Immature natural killer cell (primary cell): Measurements from ENCODE around the gene NIBAN1. TPM values are rescaled to one million over a fixed set of nuclear protein-coding genes. Genes with fewer than 3 reads are reported as not detected.

Experiments used
- DNase-seq, 3 donors: peaks; one replicate each; pipeline ENCODE4 v3.0.0; 2022; ENCODE audit warnings: mixed read lengths in 1 of 3
- H3K27ac Mint-ChIP-seq, 6 donors: one replicate each; pipeline ENCODE4 v1.8.0; 2020; ENCODE audit warnings: mixed read lengths in 6 of 6, mild to moderate bottlenecking in 5 of 6, inconsistent platforms in 4 of 6, moderate library complexity in 3 of 6
- H3K27me3 Mint-ChIP-seq, 3 donors: one replicate each; pipeline ENCODE4 v1.8.0; 2020 to 2021; ENCODE audit warnings: low read depth in 3 of 3, mild to moderate bottlenecking in 3 of 3, mixed read lengths in 3 of 3, moderate library complexity in 3 of 3, inconsistent platforms in 1 of 3
- H3K36me3 Mint-ChIP-seq, 3 donors: one replicate each; pipeline ENCODE4 v1.8.0; 2020; ENCODE audit warnings: mixed read lengths in 3 of 3, inconsistent platforms in 2 of 3, mild to moderate bottlenecking in 2 of 3
- H3K4me1 Mint-ChIP-seq, 2 donors: one replicate each; pipeline ENCODE4 v1.8.0; 2020; ENCODE audit warnings: inconsistent platforms in 2 of 2, mild to moderate bottlenecking in 2 of 2, mixed read lengths in 2 of 2, moderate library complexity in 1 of 2
- H3K4me3 Mint-ChIP-seq, 5 donors: one replicate each; pipeline ENCODE4 v1.8.0; 2020; ENCODE audit warnings: mild to moderate bottlenecking in 5 of 5, mixed read lengths in 5 of 5, inconsistent platforms in 3 of 5, moderate library complexity in 3 of 5
- H3K9me3 Mint-ChIP-seq, 6 donors: one replicate each; pipeline ENCODE4 v1.8.0; 2020; ENCODE audit warnings: mild to moderate bottlenecking in 6 of 6, mixed read lengths in 6 of 6, inconsistent platforms in 4 of 6, moderate library complexity in 3 of 6
- polyA plus RNA-seq, 3 donors: library from polyadenylated mRNA; unstranded; fragments of 300-500 nt; fragmentation: Illumina TruSeq; gene quantifications; one replicate each; pipeline ENCODE4 v1.2.3, GENCODE V29; 2021

NIBAN1 gene
- polyA plus RNA-seq, 3 donors from 2014 or later: 6.3 to 24.7 (median 19.0) TPM

- peaks cover 11 to 16% (median 13%) of the 10 kb centered on the region in 3 donors for H3K36me3 Mint-ChIP-seq
- peak overlapping the region in 3 of 6 donors; percentile 17 to 75 (median 55) for H3K27ac Mint-ChIP-seq
- DNase-seq: peak; percentile 6 to 50 (median 45)
- H3K4me1 Mint-ChIP-seq: peaks cover 14 to 24% of the 10 kb centered on the region in 2 donors
- peaks cover 0 to 8% (median 2%) of the 10 kb centered on the region in 6 donors for H3K9me3 Mint-ChIP-seq
- peaks cover 0 to 2% (median 0%) of the 10 kb centered on the region in 3 donors for H3K27me3 Mint-ChIP-seq
- peak overlapping the region in 3 of 5 donors; percentile 34 to 64 (median 63) for H3K4me3 Mint-ChIP-seq
Measured at GRCh38 chr1:184930645-184931044, 43.7 kb downstream of the NIBAN1 start.

GRCh38 chr1:184930232-184930631, 44.1 kb downstream of the NIBAN1 start:
- H3K4me1 Mint-ChIP-seq: peaks cover 14 to 24% of the 10 kb centered on the region in 2 donors
- H3K36me3 Mint-ChIP-seq: peaks cover 11 to 16% (median 13%) of the 10 kb centered on the region in 3 donors
- H3K27ac Mint-ChIP-seq: peak overlapping the region in 2 of 6 donors; percentile 17 to 55
- DNase-seq: no peak
- H3K27me3 Mint-ChIP-seq: peaks cover 0 to 2% (median 0%) of the 10 kb centered on the region in 3 donors
- peak overlapping the region in 2 of 5 donors; percentile 63 to 64 for H3K4me3 Mint-ChIP-seq
- peaks cover 0 to 8% (median 2%) of the 10 kb centered on the region in 6 donors for H3K9me3 Mint-ChIP-seq

- Mint-ChIP-seq H3K36me3 (peaks cover 11 to 16% (median 16%) of the 10 kb centered on the region in 3 donors), H3K27ac (no peak overlapping the region), H3K9me3 (peaks cover 0 to 8% (median 3%) of the 10 kb centered on the region in 6 donors), H3K27me3 (peaks cover 0 to 3% (median 0%) of the 10 kb centered on the region in 3 donors), H3K4me3 (no peak overlapping the region), H3K4me1 (peaks cover 14 to 24% of the 10 kb centered on the region in 2 donors)
- DNase-seq: no peak
Measured at GRCh38 chr1:184929711-184930202, 44.6 kb downstream of the NIBAN1 start.

GRCh38 chr1:184928394-184928793, 45.9 kb downstream of the NIBAN1 start:
- peaks cover 0 to 8% (median 2%) of the 10 kb centered on the region in 6 donors for H3K9me3 Mint-ChIP-seq

More at GRCh38 chr1:184928394-184928793, 45.9 kb downstream of the NIBAN1 start:
- H3K4me3 Mint-ChIP-seq: no peak overlapping the region
- H3K36me3 Mint-ChIP-seq: peaks cover 3 to 16% (median 9%) of the 10 kb centered on the region in 3 donors
- H3K27ac Mint-ChIP-seq: no peak overlapping the region
- H3K27me3 Mint-ChIP-seq: peaks cover 0 to 3% (median 0%) of the 10 kb centered on the region in 3 donors
- DNase-seq: no peak
- H3K4me1 Mint-ChIP-seq: peaks cover 14 to 24% of the 10 kb centered on the region in 2 donors

Other genes starting within 250 kb of the NIBAN1 start
- gene EDEM3, start 219.7 kb downstream of the NIBAN1 start, polyA plus RNA-seq: 1 to 10 TPM; 4.8 to 8.0 (median 6.1) TPM
- gene RNF2, start 71.0 kb upstream of the NIBAN1 start, polyA plus RNA-seq: 10 to 100 TPM; 19.1 to 27.6 (median 25.1) TPM
- 10 to 100 TPM in 1 of 3 donors, 1 to 10 TPM in 2; 4.7 to 11.8 (median 5.8) TPM for gene TRMT1L, start 182.4 kb upstream of the NIBAN1 start, polyA plus RNA-seq
- gene SWT1, start 182.7 kb upstream of the NIBAN1 start, polyA plus RNA-seq: 1 to 10 TPM in 2 of 3 donors, under 1 TPM in 1; 0.25 to 2.4 (median 1.6) TPM